Gastrocnemius medialis (tissue), 4 donors: ENCODE measurements around the gene PRR23B. TPM values are rescaled to one million over a fixed set of nuclear protein-coding genes. Genes with fewer than 3 reads are reported as not detected.
"Not testable (repeated sequence)": the region's sequence is repeated elsewhere in the genome, so short reads cannot be mapped to it uniquely, and the experiment has no call there.

Experiments used
- ATAC-seq, 2 donors: fragments of 150-250 bp; one replicate each; pipeline ENCODE4 v1.9.1; 2016
- DNase-seq, 2 donors: peaks; one replicate each; pipeline ENCODE4 v3.0.0-alpha.2; 2019
- H3K27ac ChIP-seq, 4 donors: fragments of 200-600 bp; sonication (generic); 1 replicate in 1 of 4; 2 replicates in 3 of 4; pipeline ENCODE4 v1.5.1; 2016 to 2018; ENCODE audit warnings: mild to moderate bottlenecking in 2 of 4, moderate library complexity in 1 of 4
- H3K27me3 ChIP-seq, 3 donors: fragments of 200-600 bp; sonication (generic) in 2 of 3; 1 replicate in 1 of 3; 2 replicates in 2 of 3; pipeline versions ENCODE4 v1.5.1 to v1.6.0; 2016 to 2019; ENCODE audit warnings: mild to moderate bottlenecking in 1 of 3, moderate library complexity in 1 of 3
- H3K36me3 ChIP-seq, 2 donors: fragments of 200-600 bp; sonication (generic) in 1 of 2; one replicate each; pipeline ENCODE4 v1.5.1; 2017 to 2018
- H3K4me1 ChIP-seq, 2 donors: fragments of 200-600 bp; sonication (generic) in 1 of 2; one replicate each; pipeline ENCODE4 v1.5.1; 2016 to 2017; ENCODE audit warnings: mild to moderate bottlenecking in 2 of 2
- H3K4me3 ChIP-seq, 4 donors: fragments of 200-600 bp; sonication (generic) in 3 of 4; 1 replicate in 1 of 4; 2 replicates in 3 of 4; pipeline ENCODE4 v1.5.1; 2016 to 2019; ENCODE audit warnings: mild to moderate bottlenecking in 2 of 4
- H3K9me3 ChIP-seq, 3 donors: fragments of 200-600 bp; sonication (generic) in 2 of 3; 1 replicate in 1 of 3; 2 replicates in 2 of 3; pipeline ENCODE4 v1.5.1; 2016 to 2019
- POLR2A ChIP-seq, 2 donors: fragments of 450-650 bp; IDR thresholded peaks; one replicate each; pipeline ENCODE4 v1.6.1; 2017; ENCODE audit warnings: antibody characterized with exemption in 2 of 2, mild to moderate bottlenecking in 2 of 2, moderate library complexity in 2 of 2
- in situ Hi-C, 4 donors: fragments of 200-750 bp; cut with MboI; loops; one replicate each; pipeline versions ENCODE4 v1.15.0 to v1.8.0; 2017; ENCODE audit warnings: low sequenced_read_pairs in 4 of 4
- intact Hi-C: fragments of 100-400 bp; cut with DNase I; formaldehyde crosslinking; loops from one replicate; pipeline ENCODE4 v1.15.1; 2023; ENCODE audit warnings: low total_unique reads
- total RNA-seq, 4 donors: library from RNA; depleted of rRNA; stranded (reverse); fragments of >200 nt; gene quantifications; one replicate each; pipeline versions ENCODE4 v1.1.0 to v1.2.3, GENCODE V29; 2016
- TF ChIP-seq, protein P1 (sequence below), 5 experiments: fragments of 450-650 bp in 3 of 5; fragments of 200-600 bp in 2 of 5; sonication (generic) in 2 of 5; IDR thresholded peaks in 4 of 5; conservative IDR thresholded peaks in 1 of 5; 1 replicate in 4 of 5; 2 replicates in 1 of 5; pipeline ENCODE4 v1.5.1; 2016 to 2019; ENCODE audit warnings: antibody characterized with exemption in 5 of 5, mild to moderate bottlenecking in 3 of 5, moderate library complexity in 3 of 5

The PRR23B gene
- total RNA-seq, 4 donors from 2014 or later: not detected

DNA sequence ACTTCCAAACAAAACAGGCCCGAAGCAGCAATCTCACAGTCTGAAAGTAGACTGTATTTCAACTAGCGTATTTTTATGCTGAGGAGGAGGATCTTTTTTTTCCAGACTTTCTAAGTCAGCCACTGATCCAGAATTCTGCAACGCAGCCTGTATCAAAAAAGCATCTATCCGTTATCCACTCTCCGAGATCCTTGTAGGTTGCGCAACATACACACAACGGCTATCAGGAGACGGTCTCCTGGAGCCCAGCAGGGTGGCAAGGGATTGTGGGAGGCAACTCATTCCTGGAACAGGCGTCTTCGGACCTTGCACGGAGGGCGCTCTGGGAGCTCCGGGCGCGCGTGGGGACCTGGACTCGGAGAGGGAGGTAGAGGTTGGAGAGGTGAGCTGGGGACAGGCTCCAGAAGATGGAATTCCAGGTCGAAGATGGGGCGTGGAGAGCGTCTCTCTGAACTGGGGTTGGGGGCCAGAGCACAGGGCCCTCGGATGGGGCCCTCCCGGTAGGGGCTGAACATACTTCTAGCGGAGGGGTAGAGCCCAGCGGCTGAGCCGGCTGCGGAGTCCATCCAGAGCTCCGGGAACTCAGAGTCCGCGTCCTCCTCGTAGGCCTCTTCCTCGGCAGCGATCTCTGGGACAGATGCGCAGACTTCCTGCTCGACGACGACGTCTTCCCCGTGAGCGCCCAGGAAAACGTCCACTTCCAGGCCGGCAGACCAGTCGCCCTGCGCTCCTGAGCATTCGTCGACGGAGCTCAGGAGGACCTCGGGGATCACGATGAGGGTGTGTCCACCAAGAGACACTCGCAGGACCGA, 23.0 kb upstream of the PRR23B start:
- DNase-seq: no peak
- TF ChIP-seq, protein P1, sequence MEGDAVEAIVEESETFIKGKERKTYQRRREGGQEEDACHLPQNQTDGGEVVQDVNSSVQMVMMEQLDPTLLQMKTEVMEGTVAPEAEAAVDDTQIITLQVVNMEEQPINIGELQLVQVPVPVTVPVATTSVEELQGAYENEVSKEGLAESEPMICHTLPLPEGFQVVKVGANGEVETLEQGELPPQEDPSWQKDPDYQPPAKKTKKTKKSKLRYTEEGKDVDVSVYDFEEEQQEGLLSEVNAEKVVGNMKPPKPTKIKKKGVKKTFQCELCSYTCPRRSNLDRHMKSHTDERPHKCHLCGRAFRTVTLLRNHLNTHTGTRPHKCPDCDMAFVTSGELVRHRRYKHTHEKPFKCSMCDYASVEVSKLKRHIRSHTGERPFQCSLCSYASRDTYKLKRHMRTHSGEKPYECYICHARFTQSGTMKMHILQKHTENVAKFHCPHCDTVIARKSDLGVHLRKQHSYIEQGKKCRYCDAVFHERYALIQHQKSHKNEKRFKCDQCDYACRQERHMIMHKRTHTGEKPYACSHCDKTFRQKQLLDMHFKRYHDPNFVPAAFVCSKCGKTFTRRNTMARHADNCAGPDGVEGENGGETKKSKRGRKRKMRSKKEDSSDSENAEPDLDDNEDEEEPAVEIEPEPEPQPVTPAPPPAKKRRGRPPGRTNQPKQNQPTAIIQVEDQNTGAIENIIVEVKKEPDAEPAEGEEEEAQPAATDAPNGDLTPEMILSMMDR (IDR thresholded peaks at IDR 0.05 in 4 of 5, conservative IDR thresholded peaks at IDR 0.05 in 1 of 5): no peak
- no peak for TF ChIP-seq POLR2A (IDR thresholded peaks at IDR 0.05)
- in situ Hi-C loops (no loop called here), intact Hi-C loops (no loop called here)
- Histone ChIP-seq H3K27me3 (no peaks in the 10 kb centered on the region), H3K36me3 (no peaks in the 10 kb centered on the region), H3K4me3 (no peak overlapping the region), H3K9me3 (no peaks in the 10 kb centered on the region), H3K4me1 (no peaks in the 10 kb centered on the region), H3K27ac (no peak overlapping the region)
- ATAC-seq: no peak

DNA sequence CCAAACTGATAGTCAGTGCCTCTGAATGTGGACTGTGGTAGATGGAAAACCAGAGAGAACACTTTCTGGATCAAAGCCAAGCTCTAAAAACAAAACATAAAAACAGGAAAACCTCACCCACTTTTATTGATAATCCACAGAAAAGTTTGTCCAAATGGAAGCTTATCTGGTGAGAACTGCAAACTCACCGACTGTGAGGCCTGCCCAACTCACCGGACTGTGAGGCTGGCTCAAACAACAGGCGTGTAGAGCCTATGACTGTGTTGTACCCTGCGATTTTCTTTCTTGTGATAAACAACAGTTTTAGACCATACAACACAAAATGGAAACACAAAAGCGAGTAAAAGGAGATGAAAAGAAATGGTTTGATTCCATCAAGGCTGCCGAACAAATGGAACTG, 16.8 kb upstream of the PRR23B start:
- TF ChIP-seq POLR2A (IDR thresholded peaks at IDR 0.05): no peak
- TF ChIP-seq, protein P1 (IDR thresholded peaks at IDR 0.05 in 4 of 5, conservative IDR thresholded peaks at IDR 0.05 in 1 of 5): no peak
- H3K4me3 ChIP-seq: no peak overlapping the region
- no peaks in the 10 kb centered on the region for H3K9me3 ChIP-seq
- ATAC-seq (no peak), DNase-seq (no peak)
- no peaks in the 10 kb centered on the region for H3K4me1 ChIP-seq
- H3K27ac ChIP-seq: no peak overlapping the region
- intact Hi-C loops: no loop called here
- in situ Hi-C loops: no loop called here
- H3K27me3 ChIP-seq: no peaks in the 10 kb centered on the region
- H3K36me3 ChIP-seq: no peaks in the 10 kb centered on the region

DNA sequence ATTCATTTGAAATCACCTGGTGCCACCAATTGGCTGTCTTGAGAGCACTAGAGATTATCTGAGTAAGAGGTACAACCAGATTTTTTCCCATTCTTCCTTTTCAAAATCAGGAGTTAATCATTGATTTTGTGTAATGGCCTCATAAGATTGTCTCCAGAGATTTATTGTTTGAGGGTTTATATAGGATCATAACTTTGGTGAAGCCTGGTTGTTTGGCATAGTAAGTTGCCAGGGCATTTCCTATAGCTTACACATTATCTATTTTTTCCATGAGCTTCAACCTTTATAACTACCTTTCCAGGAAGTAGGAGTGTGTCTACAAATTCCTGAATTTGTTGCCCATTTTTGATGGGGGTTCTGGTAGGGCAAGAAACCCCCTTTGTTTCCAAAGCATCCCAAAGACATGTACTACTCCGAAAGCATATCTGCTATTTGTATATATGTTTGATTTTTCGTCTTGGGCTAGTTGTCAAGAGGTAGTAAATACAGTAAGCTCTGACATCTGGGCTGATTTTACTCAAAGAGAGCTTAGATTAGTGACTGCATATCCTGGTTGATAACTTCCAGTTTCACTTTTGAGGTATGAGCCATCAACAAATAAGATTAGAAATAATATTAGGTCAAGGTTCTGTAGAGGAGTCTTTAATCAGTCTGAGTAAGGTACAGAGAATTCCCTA, 11.7 kb upstream of the PRR23B start:
- intact Hi-C loops (no loop called here), in situ Hi-C loops (no loop called here)
- Histone ChIP-seq H3K4me3 (no peak overlapping the region), H3K4me1 (no peaks in the 10 kb centered on the region), H3K27me3 (no peaks in the 10 kb centered on the region), H3K36me3 (no peaks in the 10 kb centered on the region), H3K27ac (no peak overlapping the region), H3K9me3 (no peaks in the 10 kb centered on the region)
- ATAC-seq: no peak
- TF ChIP-seq, protein P1 (IDR thresholded peaks at IDR 0.05 in 4 of 5, conservative IDR thresholded peaks at IDR 0.05 in 1 of 5): no peak
- no peak for TF ChIP-seq POLR2A (IDR thresholded peaks at IDR 0.05)
- no peak for DNase-seq

DNA sequence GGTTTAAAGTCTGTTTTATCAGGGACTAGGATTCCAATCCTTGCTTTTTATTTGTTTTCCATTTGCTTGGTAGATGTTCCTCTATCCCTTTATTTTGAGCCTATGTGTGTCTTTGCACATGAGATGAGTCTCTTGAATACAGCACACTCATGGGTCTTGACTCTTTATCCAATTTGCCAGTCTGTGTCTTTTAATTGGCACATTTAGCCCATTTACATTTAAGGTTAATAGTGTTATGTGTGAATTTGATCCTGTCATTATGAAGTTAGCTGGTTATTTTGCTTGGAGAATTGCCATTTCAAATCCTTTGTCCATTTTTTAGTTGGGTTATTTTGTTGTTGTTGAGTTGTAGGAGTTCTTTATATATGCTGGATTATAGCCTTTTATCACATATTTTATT, 9.8 kb upstream of the PRR23B start:
- H3K27ac ChIP-seq, H3K4me3 ChIP-seq, H3K36me3 ChIP-seq, in situ Hi-C loops, DNase-seq, ATAC-seq, H3K4me1 ChIP-seq, intact Hi-C loops, H3K9me3 ChIP-seq, H3K27me3 ChIP-seq: not testable (repeated sequence)

DNA sequence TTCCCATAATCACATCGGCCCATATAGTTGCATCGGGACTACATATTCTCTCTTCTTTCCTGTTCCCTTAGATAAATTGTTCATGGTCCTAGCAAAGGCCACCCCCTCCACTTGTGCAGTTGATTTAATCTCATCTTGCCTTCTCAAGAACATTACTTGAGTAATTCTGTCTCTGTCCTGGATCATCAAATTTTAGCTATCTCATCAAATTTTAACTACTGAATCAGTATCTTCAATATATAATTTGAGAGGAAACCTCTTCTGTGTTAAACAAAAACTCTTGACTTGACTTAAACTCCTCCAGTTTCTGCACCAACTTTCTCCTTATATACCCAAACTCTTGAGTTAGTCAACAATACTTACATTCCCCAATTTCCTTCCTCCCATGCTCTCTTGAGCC, 4.2 kb upstream of the PRR23B start:
- Histone ChIP-seq H3K9me3 (no peaks in the 10 kb centered on the region), H3K36me3 (no peaks in the 10 kb centered on the region), H3K27ac (no peak overlapping the region), H3K27me3 (no peaks in the 10 kb centered on the region), H3K4me3 (no peak overlapping the region), H3K4me1 (no peaks in the 10 kb centered on the region)
- ATAC-seq (no peak), DNase-seq (no peak)
- in situ Hi-C loops (no loop called here), intact Hi-C loops (no loop called here)
- no peak for TF ChIP-seq POLR2A (IDR thresholded peaks at IDR 0.05)
- TF ChIP-seq, protein P1 (IDR thresholded peaks at IDR 0.05 in 4 of 5, conservative IDR thresholded peaks at IDR 0.05 in 1 of 5): no peak
